A549 treated with dexamethasone at 1 μM for 4 hours (cell line): ENCODE results near the gene RNU1-3. TPM values are rescaled to one million over a fixed set of nuclear protein-coding genes. Genes with fewer than 3 reads are reported as not detected.

Experiments used
- total RNA-seq: library from RNA; stranded (reverse); fragments of 200-300 nt; extraction: Qiagen RNA extraction; gene quantifications from 5 replicates; pipeline ENCODE4 v1.2.3, GENCODE V29; 2022

Gene RNU1-3
- total RNA-seq = 10.6 TPM in 1 of 5 replicates, not detected in the others

DNA sequence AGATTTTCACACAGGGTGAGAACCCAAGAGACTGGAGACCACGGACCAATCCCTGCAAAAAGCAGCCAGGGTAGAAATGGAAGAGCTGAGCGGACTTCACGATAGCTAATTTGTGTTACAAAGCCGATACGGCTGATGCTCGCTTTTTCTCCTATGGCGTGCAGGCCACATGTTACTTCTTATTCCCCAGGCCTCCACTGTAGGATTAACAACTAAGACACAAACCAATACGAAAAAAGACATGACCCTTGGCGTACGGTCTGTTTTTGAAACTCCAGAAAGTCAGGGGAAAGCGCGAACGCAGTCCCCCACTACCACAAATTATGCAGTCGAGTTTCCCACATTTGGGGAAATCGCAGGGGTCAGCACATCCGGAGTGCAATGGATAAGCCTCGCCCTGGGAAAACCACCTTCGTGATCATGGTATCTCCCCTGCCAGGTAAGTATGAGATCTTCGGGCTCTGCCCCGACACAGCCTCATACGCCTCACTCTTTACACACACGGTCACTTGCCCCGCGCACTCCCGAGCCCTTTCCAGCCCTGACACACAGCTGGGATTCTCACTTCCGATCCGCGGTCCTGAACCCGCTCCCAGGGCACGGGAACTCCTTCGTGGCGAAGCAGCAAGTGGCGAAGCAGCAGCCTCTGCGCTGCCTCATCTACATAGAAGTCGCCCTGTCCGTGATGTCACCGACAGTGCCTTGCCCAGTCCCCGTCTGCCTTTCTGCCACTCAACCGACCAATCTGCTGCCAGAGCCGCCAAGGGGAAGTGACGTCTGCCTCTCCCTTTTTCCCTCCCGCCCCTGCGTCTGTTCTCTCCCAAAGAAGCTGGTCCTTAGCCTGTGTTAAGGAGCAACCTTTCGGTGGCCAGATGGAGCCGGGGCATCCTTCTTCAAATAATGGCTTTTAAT is at the start of gene RNU1-3:
RNU1-3 (minus strand) TSS at position 447 of the 912 bp plus-strand sequence.

Other genes with a start within 250 kb of the RNU1-3 start
- gene SPATA21, start 229.5 kb downstream of the RNU1-3 start, total RNA-seq = 0.04 to 0.12 TPM (median 0.04 TPM) in 3 of 5 replicates, not detected in the others
- 39.0 to 42.6 TPM (median 41.0 TPM) in 5 replicates for gene NECAP2, start 226.2 kb downstream of the RNU1-3 start, total RNA-seq
- 10.6 TPM in 1 of 5 replicates, not detected in the others for gene RNU1-1, start 152.7 kb downstream of the RNU1-3 start, total RNA-seq
- gene NBPF1, start 53.4 kb downstream of the RNU1-3 start, total RNA-seq = 14.0 to 24.2 TPM (median 22.4 TPM) in 5 replicates
- 10.6 TPM in 1 of 5 replicates, not detected in the others for gene RNU1-4, start 73.6 kb upstream of the RNU1-3 start, total RNA-seq
- gene RNU1-2, start 229.0 kb upstream of the RNU1-3 start, total RNA-seq = 10.6 TPM in 1 of 5 replicates, not detected in the others